GM12865 (cell line): ENCODE measurements around the gene HTRA2.

Source experiments
- DNase-seq: peaks from one replicate; pipeline ENCODE4 v3.0.0; 2010; ENCODE audit warnings: low read depth
- H3K4me3 ChIP-seq: 2 replicates; pipeline ENCODE4 v1.5.1; 2011; ENCODE audit warnings: mild to moderate bottlenecking, low read depth, low read length, control low read depth
- CTCF ChIP-seq: IDR thresholded peaks from 2 replicates; pipeline ENCODE4 v1.5.1; 2011; ENCODE audit warnings: low read length, control low read depth, low read depth, inconsistent platforms; ENCODE audit not compliant: insufficient read depth; ENCODE audit errors: missing control alignments

HTRA2 gene

GRCh38 chr2:74536166-74536950, 6.6 kb downstream of the HTRA2 start:
- DNase-seq, result no peak
- TF ChIP-seq CTCF, result no peak
- no peak overlapping the region for H3K4me3 ChIP-seq

GRCh38 chr2:74537140-74537539, 7.4 kb downstream of the HTRA2 start:
- H3K4me3 ChIP-seq, result no peak overlapping the region
- TF ChIP-seq CTCF, result no peak
- DNase-seq, result no peak

- no peak overlapping the region for H3K4me3 ChIP-seq
- DNase-seq, result peak; percentile 61
- no peak for TF ChIP-seq CTCF
Measured at GRCh38 chr2:74538881-74539339, 9.2 kb downstream of the HTRA2 start.

GRCh38 chr2:74540291-74540690, 10.6 kb downstream of the HTRA2 start:
- DNase-seq, result no peak

GRCh38 chr2:74542978-74543377, 13.2 kb downstream of the HTRA2 start:
- TF ChIP-seq CTCF, result no peak
- H3K4me3 ChIP-seq, result no peak overlapping the region
- DNase-seq, result no peak

More at GRCh38 chr2:74540291-74540690, 10.6 kb downstream of the HTRA2 start:
- H3K4me3 ChIP-seq, result no peak overlapping the region
- TF ChIP-seq CTCF, result no peak

- no peak for DNase-seq
- TF ChIP-seq CTCF, result peak; percentile 15
Measured at GRCh38 chr2:74544634-74545033, 14.9 kb downstream of the HTRA2 start.

GRCh38 chr2:74546004-74546403, 16.3 kb downstream of the HTRA2 start:
- H3K4me3 ChIP-seq, result no peak overlapping the region
- peak; percentile 44 for DNase-seq
- TF ChIP-seq CTCF, result no peak

More at GRCh38 chr2:74544634-74545033, 14.9 kb downstream of the HTRA2 start:
- no peak overlapping the region for H3K4me3 ChIP-seq
